ENCODE results near the gene VAV3.
"Not testable (repeated sequence)": the region's sequence is repeated elsewhere in the genome, so short reads cannot be mapped to it uniquely, and the experiment has no call there.

The VAV3 gene

DNA sequence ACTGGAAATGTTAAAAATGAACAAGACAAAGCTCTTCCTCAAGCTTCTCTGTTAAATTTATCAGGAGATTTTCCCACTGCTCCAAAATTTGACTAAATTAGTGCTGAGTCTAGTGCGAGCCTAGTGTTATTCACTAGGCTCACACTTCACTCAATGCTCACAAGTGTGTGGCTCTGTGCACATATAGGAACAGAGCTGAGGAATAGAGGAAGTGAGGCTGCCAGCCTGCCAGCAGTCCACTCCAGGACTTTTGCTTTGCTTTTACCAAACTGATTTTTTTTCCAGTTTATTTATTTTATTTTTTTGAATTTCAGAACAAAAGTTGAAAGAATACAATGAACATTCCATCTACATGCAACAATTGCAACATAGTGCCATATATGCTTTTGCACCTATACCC lies 87.2 kb downstream of the VAV3 start:
- DNase-seq = no peak

DNA sequence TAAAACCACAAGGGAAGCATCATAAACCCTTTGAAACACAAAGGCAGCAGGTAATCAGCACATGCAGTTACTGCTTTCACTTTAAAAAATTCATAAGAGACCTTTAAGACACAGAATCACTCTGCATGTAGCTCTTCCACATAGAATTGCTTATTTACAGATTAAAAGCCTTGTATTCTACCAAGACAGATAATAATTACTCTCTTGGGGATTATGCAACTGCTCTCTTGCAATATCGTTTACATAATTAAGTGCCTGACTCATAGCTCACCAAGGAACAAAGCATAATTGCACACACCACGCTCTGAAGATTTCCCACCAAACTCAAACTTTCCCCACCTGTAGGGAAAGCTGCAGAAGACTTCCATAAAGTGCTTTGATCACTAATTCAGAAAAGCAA lies 87.9 kb downstream of the VAV3 start:
- DNase-seq = no peak

GRCh38 chr1:107875689-107876088 lies 89.3 kb downstream of the VAV3 start:
- DNase-seq = no peak

DNA sequence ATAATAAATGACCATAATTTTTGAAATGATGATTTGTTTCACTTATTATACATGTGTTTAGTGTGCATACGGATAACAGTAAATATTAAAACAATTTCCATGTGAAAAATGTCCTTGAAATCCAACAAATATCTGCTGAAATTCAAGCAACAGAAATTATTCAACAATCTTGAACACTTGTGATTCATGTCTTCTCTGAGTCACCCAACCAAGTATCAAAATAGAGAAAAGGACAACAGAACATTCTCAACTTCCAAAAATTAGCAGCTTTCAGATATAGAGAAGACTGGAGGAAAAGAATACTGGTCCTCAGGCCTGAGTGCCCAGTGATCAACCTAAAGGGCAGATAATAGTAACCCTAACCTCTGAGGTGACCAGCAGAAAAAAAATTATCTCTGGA lies 90.8 kb downstream of the VAV3 start:
- no peak for DNase-seq

- no peak for DNase-seq
Observed at GRCh38 chr1:107871687-107872395, 93.1 kb downstream of the VAV3 start.

- no peak for DNase-seq
Observed at GRCh38 chr1:107871259-107871658, 93.7 kb downstream of the VAV3 start.

DNA sequence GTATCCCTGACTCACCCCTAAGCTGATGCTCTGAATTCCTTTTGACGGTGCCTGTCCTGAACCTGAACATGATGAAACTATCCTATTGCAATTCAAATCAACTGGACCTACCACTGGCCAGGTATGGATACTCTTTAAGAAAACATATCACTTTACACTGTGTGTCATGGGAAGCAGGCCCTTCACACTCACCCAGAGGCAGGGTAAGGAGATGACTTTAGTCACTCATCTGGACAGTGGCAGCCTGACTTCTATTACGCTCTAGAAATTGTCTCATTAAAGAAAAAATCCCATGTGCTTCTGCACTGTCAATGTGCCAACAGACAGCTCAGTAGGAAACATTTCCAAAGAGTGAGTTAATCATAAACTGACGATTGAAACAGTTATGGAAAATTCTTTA lies 94.3 kb downstream of the VAV3 start:
- DNase-seq = no peak

- DNase-seq = no peak
Observed at GRCh38 chr1:107867897-107868296, 97.1 kb downstream of the VAV3 start.

DNA sequence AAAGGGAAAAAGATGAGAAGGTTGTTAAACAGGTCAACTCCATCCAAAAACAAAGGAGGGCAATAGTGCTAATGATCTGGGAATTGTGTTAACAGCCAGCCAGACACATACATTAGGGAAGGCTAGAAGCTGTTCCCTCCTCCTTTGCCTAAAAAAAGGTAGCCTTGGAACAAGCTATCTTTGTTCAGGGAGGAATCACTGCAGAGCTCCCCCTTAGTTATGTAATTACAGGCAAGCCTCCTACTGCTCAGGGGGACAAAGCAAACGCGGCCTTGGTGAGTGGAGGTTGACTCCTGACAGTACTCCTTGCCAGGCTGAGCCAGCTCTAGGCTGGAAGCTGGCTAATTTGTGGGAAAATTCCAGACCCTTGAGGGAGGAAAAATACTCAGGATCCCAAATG lies 97.6 kb downstream of the VAV3 start:
- DNase-seq = no peak

- no peak for DNase-seq
Observed at GRCh38 chr1:107866870-107867269, 98.1 kb downstream of the VAV3 start.

GRCh38 chr1:107865627-107866026 lies 99.4 kb downstream of the VAV3 start:
- no peak for DNase-seq

GRCh38 chr1:107863342-107863741 lies 101.6 kb downstream of the VAV3 start:
- no peak for DNase-seq

GRCh38 chr1:107862064-107862463 lies 102.9 kb downstream of the VAV3 start:
- no peak for DNase-seq

- no peak for DNase-seq
Observed at GRCh38 chr1:107858323-107858722, 106.7 kb downstream of the VAV3 start.

- no peak for DNase-seq
Observed at GRCh38 chr1:107851418-107851817, 113.6 kb downstream of the VAV3 start.

GRCh38 chr1:107844541-107845194 lies 120.3 kb downstream of the VAV3 start:
- not testable (repeated sequence) for DNase-seq

DNA sequence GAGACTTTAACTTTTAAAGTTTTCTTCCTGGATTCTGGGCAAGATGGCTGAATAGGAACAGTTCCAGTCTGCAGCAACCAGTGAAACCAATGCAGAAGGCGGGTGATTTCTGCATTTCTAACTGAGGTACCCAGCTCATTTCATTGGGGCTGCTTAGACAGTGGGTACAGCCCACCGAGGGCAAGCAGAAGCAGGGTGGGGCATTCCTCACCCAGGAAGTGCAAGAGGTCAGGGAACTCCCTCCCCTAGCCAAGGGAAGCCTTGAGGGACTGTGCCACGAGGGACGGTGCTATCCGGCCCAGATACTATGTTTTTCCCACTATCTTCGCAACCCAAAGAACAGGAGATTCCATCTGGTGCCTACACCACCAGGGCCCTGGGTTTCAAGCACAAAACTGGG lies 121.0 kb downstream of the VAV3 start:
- no peak for DNase-seq

- no peak for DNase-seq
Observed at GRCh38 chr1:107842241-107842640, 122.7 kb downstream of the VAV3 start.

DNA sequence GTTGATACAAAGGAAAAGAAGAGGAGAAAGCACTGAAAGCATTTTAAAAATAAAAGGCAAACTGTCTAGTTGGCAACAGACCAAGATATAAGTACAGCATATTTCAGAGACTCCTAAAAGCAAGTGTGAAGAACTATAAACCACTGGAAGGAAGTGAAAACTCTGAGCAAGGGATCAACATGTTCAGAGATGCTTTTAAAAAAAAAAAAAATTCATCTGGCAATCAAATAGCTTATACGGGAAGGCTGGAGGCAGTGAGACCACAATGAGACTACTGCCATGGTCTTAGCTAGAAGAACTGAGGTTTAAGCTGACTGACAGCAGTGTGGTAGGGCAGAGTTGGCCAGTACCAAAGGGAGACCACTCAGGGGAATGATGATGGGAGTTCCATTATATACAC lies 124.3 kb downstream of the VAV3 start:
- no peak for DNase-seq

DNA sequence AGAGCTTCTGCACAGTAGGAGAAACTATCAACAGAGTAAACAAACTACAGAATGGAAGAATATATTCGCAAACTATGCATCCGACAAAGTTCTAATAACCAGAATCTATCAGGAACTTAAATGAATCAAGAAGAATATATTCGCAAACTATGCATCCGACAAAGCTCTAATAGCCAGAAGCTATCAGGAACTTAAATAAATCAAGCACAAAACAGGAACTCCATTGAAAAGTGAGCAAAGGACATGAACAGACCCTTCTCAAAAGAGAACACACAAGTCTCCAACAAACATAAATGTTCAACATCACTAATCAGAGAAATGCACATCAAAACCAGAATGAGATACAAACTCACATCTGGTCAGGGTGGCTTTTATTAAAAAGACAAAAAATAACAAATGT lies 126.9 kb downstream of the VAV3 start:
- no peak for DNase-seq

- DNase-seq = no peak
Observed at GRCh38 chr1:107835151-107835670, 129.8 kb downstream of the VAV3 start.

DNA sequence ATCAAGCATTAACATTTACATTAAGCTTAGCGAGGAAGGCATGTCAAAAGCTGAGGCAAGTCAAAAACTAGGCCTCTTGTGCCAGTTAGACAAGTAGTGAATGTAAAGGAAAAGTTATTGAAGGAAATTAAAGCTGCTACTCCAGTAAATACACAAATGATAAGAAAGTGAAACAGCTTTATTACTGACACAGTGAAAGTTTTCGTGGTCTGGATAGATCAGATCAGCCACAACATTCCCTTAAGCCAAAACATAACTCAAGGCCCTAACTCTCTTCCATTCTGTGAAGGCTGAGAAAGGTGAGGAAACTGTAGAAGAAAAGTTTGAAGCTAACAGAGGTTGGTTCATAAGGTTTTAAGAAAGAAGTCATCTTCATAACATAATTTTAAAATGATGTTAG lies 131.9 kb downstream of the VAV3 start:
- no peak for DNase-seq

GRCh38 chr1:107831921-107832320 lies 133.1 kb downstream of the VAV3 start:
- no peak for DNase-seq

DNA sequence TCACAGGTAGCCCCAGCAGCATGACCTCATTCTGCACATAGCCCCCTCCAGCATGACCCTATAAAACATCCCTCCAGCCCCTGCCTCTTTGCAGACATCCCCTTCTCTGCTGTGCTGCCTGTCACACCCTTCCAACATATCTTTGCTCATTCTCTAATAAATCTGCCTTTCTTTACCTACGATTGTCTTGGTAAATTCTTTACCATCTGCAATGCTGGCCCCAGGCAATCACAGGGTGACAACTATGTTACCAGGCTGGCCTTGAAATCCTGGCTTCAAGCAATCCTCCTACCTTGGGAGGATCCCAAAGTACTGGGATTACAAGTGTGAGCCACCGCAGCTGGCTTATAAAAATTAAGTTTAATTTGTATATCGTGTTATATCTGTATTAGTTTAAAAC lies 134.5 kb downstream of the VAV3 start:
- no peak for DNase-seq

GRCh38 chr1:107830075-107830474 lies 134.9 kb downstream of the VAV3 start:
- no peak for DNase-seq
